Aorta (tissue), 5 donors: ENCODE measurements around the gene KCNK3. TPM values are rescaled to one million over a fixed set of nuclear protein-coding genes. Genes with fewer than 3 reads are reported as not detected.
A peak's percentile ranks its signal among the peaks of the same experiment; 100 is the strongest.

Experiments used
- ATAC-seq: fragments of 200-7000 bp; cut with Tn5 transposase; one replicate; pipeline ENCODE4 v1.9.1; 2022; ENCODE audit warnings: moderate library complexity; ENCODE audit not compliant: low FRiP score
- DNase-seq, 2 donors: peaks; one replicate each; pipeline ENCODE4 v3.0.0-alpha.2; 2020
- H3K27ac ChIP-seq, 2 donors: one replicate each; pipeline ENCODE4 v1.5.1; 2013; ENCODE audit warnings: low read length in 2 of 2, mild to moderate bottlenecking in 2 of 2, moderate library complexity in 2 of 2, control low read depth in 1 of 2, inconsistent platforms in 1 of 2, low read depth in 1 of 2
- H3K27me3 ChIP-seq, 2 donors: one replicate each; pipeline ENCODE4 v1.6.1; 2013; ENCODE audit warnings: control low read depth in 1 of 2, low read length in 1 of 2, mild to moderate bottlenecking in 1 of 2, moderate library complexity in 1 of 2; ENCODE audit not compliant: insufficient read depth in 2 of 2, control insufficient read depth in 1 of 2
- H3K36me3 ChIP-seq, 2 donors: one replicate each; pipeline ENCODE4 v1.6.1; 2013; ENCODE audit warnings: control low read depth in 1 of 2, low read length in 1 of 2, mild to moderate bottlenecking in 1 of 2; ENCODE audit not compliant: insufficient read depth in 2 of 2, control insufficient read depth in 1 of 2
- H3K4me1 ChIP-seq, 2 donors: one replicate each; pipeline ENCODE4 v1.6.1; 2013; ENCODE audit warnings: low read length in 2 of 2, control low read depth in 1 of 2, mild to moderate bottlenecking in 1 of 2, moderate library complexity in 1 of 2; ENCODE audit not compliant: insufficient read depth in 2 of 2, control insufficient read depth in 1 of 2
- H3K4me3 ChIP-seq, 2 donors: one replicate each; pipeline ENCODE4 v1.5.1; 2013; ENCODE audit warnings: low read length in 2 of 2, control low read depth in 1 of 2, mild to moderate bottlenecking in 1 of 2
- H3K9me3 ChIP-seq: one replicate; pipeline ENCODE4 v1.6.1; 2013; ENCODE audit warnings: mild to moderate bottlenecking, low read length; ENCODE audit not compliant: control insufficient read depth
- WGBS, 2 donors: extraction: QIAGEN DNeasy Blood & Tissue Kit; methylation state at CpG; one replicate each; pipeline ENCODE4 v1.1.7; 2013; 5-methylcytosine and 5-hydroxymethylcytosine counted together
- intact Hi-C, 2 donors: fragments of 100-400 bp; cut with DNase I; formaldehyde crosslinking; loops; one replicate each; pipeline versions ENCODE4 v1.14.2 to v1.15.0; 2022
- polyA plus RNA-seq, 2 donors: library from polyadenylated mRNA; stranded (reverse); fragments of 200-250 nt; gene quantifications; one replicate each; pipeline ENCODE4 v1.2.3, GENCODE V29; 2013
- total RNA-seq, 2 donors: library from RNA; stranded (reverse); fragmentation: NEBNext Ultra II Directional; extraction: Animal tissue kit (Norgen Biotek cat#: 25700); gene quantifications; one replicate each; pipeline ENCODE4 v1.2.1, GENCODE V29; 2021
- donor health status: healthy with polysubstance abuse.
- donor health status: Bipolar disorder and iron deficiency.
- donor health status: DM: no; HTN: no; CAD: no.
- donor health status: DM: no; HTN: no; CAD: no.
- donor health status: DM: yes; HTN: yes; CAD: no.

The KCNK3 gene
- total and polyA plus RNA-seq, 4 donors, result 0.63 to 14.7 (median 7.6) TPM

- no peak overlapping the region for H3K27ac ChIP-seq
- no peaks in the 10 kb centered on the region for H3K27me3 ChIP-seq
- intact Hi-C loops, result no loop called here
- H3K4me1 ChIP-seq, result no peaks in the 10 kb centered on the region
- 90 to 96% methylated on average over 9 of the region's 9 CpGs for WGBS, 2 donors
- H3K9me3 ChIP-seq, result no peaks in the 10 kb centered on the region
- no peak for DNase-seq
- no peaks in the 10 kb centered on the region for H3K36me3 ChIP-seq
- ATAC-seq, result no peak
- H3K4me3 ChIP-seq, result no peak overlapping the region
These were observed 40.9 kb downstream of the KCNK3 start for GRCh38 chr2:26733413-26733812.

GRCh38 chr2:26735097-26735496 lies 42.6 kb downstream of the KCNK3 start:
- no peaks in the 10 kb centered on the region for H3K36me3 ChIP-seq
- ATAC-seq (peak; percentile 30), DNase-seq (no peak)
- H3K9me3 ChIP-seq, result no peaks in the 10 kb centered on the region
- no peaks in the 10 kb centered on the region for H3K4me1 ChIP-seq
- no peak overlapping the region for H3K4me3 ChIP-seq
- intact Hi-C loops, result no loop called here
- WGBS, 2 donors, result 24 to 27% methylated on average over 5 of the region's 5 CpGs
- H3K27me3 ChIP-seq, result no peaks in the 10 kb centered on the region
- H3K27ac ChIP-seq, result no peak overlapping the region

- 58 to 63% methylated on average over 8 of the region's 8 CpGs for WGBS, 2 donors
- ATAC-seq, result no peak
These were observed 43.5 kb downstream of the KCNK3 start for GRCh38 chr2:26735883-26736588.

GRCh38 chr2:26737221-26737620 lies 44.7 kb downstream of the KCNK3 start:
- Histone ChIP-seq H3K27me3 (no peaks in the 10 kb centered on the region), H3K36me3 (no peaks in the 10 kb centered on the region), H3K4me3 (no peak overlapping the region), H3K9me3 (no peaks in the 10 kb centered on the region), H3K27ac (no peak overlapping the region), H3K4me1 (no peaks in the 10 kb centered on the region)
- 94 to 95% methylated on average over 4 of the region's 4 CpGs for WGBS, 2 donors
- DNase-seq (no peak), ATAC-seq (no peak)
- intact Hi-C loops, result no loop called here

More at GRCh38 chr2:26735883-26736588, 43.5 kb downstream of the KCNK3 start:
- DNase-seq, result no peak
- intact Hi-C loops, result no loop called here
- H3K4me1 ChIP-seq, result no peaks in the 10 kb centered on the region
- no peaks in the 10 kb centered on the region for H3K27me3 ChIP-seq
- no peaks in the 10 kb centered on the region for H3K36me3 ChIP-seq
- H3K27ac ChIP-seq, result no peak overlapping the region
- no peak overlapping the region for H3K4me3 ChIP-seq
- H3K9me3 ChIP-seq, result no peaks in the 10 kb centered on the region

- no peaks in the 10 kb centered on the region for H3K36me3 ChIP-seq
- intact Hi-C loops, result no loop called here
- H3K4me1 ChIP-seq, result no peaks in the 10 kb centered on the region
- ATAC-seq, result no peak
- H3K27me3 ChIP-seq, result no peaks in the 10 kb centered on the region
- no peaks in the 10 kb centered on the region for H3K9me3 ChIP-seq
- DNase-seq, result no peak
- H3K27ac ChIP-seq, result no peak overlapping the region
- 91 to 93% methylated on average over 4 of the region's 4 CpGs for WGBS, 2 donors
- no peak overlapping the region for H3K4me3 ChIP-seq
These were observed 46.0 kb downstream of the KCNK3 start for GRCh38 chr2:26738481-26738880.

GRCh38 chr2:26739514-26739913 lies 47.0 kb downstream of the KCNK3 start:
- WGBS, 2 donors, result 97 to 99% methylated on average over 7 of the region's 7 CpGs
- intact Hi-C loops, result no loop called here

GRCh38 chr2:26740346-26740745 lies 47.8 kb downstream of the KCNK3 start:
- intact Hi-C loops, result no loop called here
- WGBS, 2 donors, result 92 to 95% methylated on average over 6 of the region's 6 CpGs
- no peaks in the 10 kb centered on the region for H3K36me3 ChIP-seq
- no peak overlapping the region for H3K27ac ChIP-seq
- ATAC-seq (no peak), DNase-seq (no peak)
- no peaks in the 10 kb centered on the region for H3K27me3 ChIP-seq
- H3K9me3 ChIP-seq, result no peaks in the 10 kb centered on the region
- no peaks in the 10 kb centered on the region for H3K4me1 ChIP-seq
- no peak overlapping the region for H3K4me3 ChIP-seq

More at GRCh38 chr2:26739514-26739913, 47.0 kb downstream of the KCNK3 start:
- Histone ChIP-seq H3K27me3 (no peaks in the 10 kb centered on the region), H3K36me3 (no peaks in the 10 kb centered on the region), H3K9me3 (no peaks in the 10 kb centered on the region), H3K4me3 (no peak overlapping the region), H3K27ac (no peak overlapping the region), H3K4me1 (no peaks in the 10 kb centered on the region)
- ATAC-seq (no peak), DNase-seq (no peak)

- Histone ChIP-seq H3K9me3 (no peaks in the 10 kb centered on the region), H3K27ac (no peak overlapping the region), H3K36me3 (no peaks in the 10 kb centered on the region), H3K4me3 (no peak overlapping the region), H3K4me1 (no peaks in the 10 kb centered on the region), H3K27me3 (no peaks in the 10 kb centered on the region)
- ATAC-seq (no peak), DNase-seq (no peak)
- WGBS, 2 donors, result 83 to 85% methylated on average over 8 of the region's 8 CpGs
- intact Hi-C loops, result no loop called here
These were observed 48.4 kb downstream of the KCNK3 start for GRCh38 chr2:26740890-26741302.

- intact Hi-C loops, result no loop called here
- no peak for ATAC-seq
- no peak for DNase-seq
- no peaks in the 10 kb centered on the region for H3K9me3 ChIP-seq
- no peak overlapping the region for H3K27ac ChIP-seq
- no peaks in the 10 kb centered on the region for H3K4me1 ChIP-seq
- no peaks in the 10 kb centered on the region for H3K27me3 ChIP-seq
- H3K4me3 ChIP-seq, result no peak overlapping the region
- no peaks in the 10 kb centered on the region for H3K36me3 ChIP-seq
- WGBS, 2 donors, result 95 to 98% methylated on average over 15 of the region's 15 CpGs
These were observed 49.7 kb downstream of the KCNK3 start for GRCh38 chr2:26742048-26742770.
